ENCODE results near the gene ASS1. TPM values are rescaled to one million over a fixed set of nuclear protein-coding genes. Genes with fewer than 3 reads are reported as not detected.

The ASS1 gene
- total RNA-seq, 1 donor from 2014 or later: 3.1 TPM

- H3K27ac Mint-ChIP-seq (ENCODE audit: unreplicated experiment): no peak overlapping the region
- DNase-seq (ENCODE audit: low spot score): no peak
- H3K9me3 Mint-ChIP-seq (ENCODE audit: unreplicated experiment): no peaks in the 10 kb centered on the region
- H3K27me3 Mint-ChIP-seq (ENCODE audit: unreplicated experiment): peaks cover 2% of the 10 kb centered on the region
- no peak for TF ChIP-seq CTCF (IDR thresholded peaks at IDR 0.05; ENCODE audit: unreplicated experiment)
- no peaks in the 10 kb centered on the region for H3K36me3 Mint-ChIP-seq (ENCODE audit: low read depth, unreplicated experiment)
- no peaks in the 10 kb centered on the region for H3K4me1 Mint-ChIP-seq (ENCODE audit: unreplicated experiment)
- no peak overlapping the region for H3K4me3 Mint-ChIP-seq (ENCODE audit: unreplicated experiment)
Measured at GRCh38 chr9:130477564-130477963, 32.8 kb downstream of the ASS1 start.

GRCh38 chr9:130478152-130478551 is 33.4 kb downstream of the ASS1 start:
- no peak for DNase-seq (ENCODE audit: low spot score)
- Mint-ChIP-seq H3K4me1 (ENCODE audit: unreplicated experiment) (no peaks in the 10 kb centered on the region), H3K4me3 (ENCODE audit: unreplicated experiment) (no peak overlapping the region), H3K27ac (ENCODE audit: unreplicated experiment) (no peak overlapping the region), H3K27me3 (ENCODE audit: unreplicated experiment) (peaks cover 2% of the 10 kb centered on the region), H3K36me3 (ENCODE audit: low read depth, unreplicated experiment) (no peaks in the 10 kb centered on the region), H3K9me3 (ENCODE audit: unreplicated experiment) (no peaks in the 10 kb centered on the region)
- no peak for TF ChIP-seq CTCF (IDR thresholded peaks at IDR 0.05; ENCODE audit: unreplicated experiment)

GRCh38 chr9:130478736-130479575 is 34.2 kb downstream of the ASS1 start:
- H3K27ac Mint-ChIP-seq (ENCODE audit: unreplicated experiment): no peak overlapping the region
- H3K36me3 Mint-ChIP-seq (ENCODE audit: low read depth, unreplicated experiment): no peaks in the 10 kb centered on the region
- no peak for TF ChIP-seq CTCF (IDR thresholded peaks at IDR 0.05; ENCODE audit: unreplicated experiment)
- no peaks in the 10 kb centered on the region for H3K4me1 Mint-ChIP-seq (ENCODE audit: unreplicated experiment)
- no peaks in the 10 kb centered on the region for H3K9me3 Mint-ChIP-seq (ENCODE audit: unreplicated experiment)
- no peak for DNase-seq (ENCODE audit: low spot score)
- peaks cover 3% of the 10 kb centered on the region for H3K27me3 Mint-ChIP-seq (ENCODE audit: unreplicated experiment)
- no peak overlapping the region for H3K4me3 Mint-ChIP-seq (ENCODE audit: unreplicated experiment)

GRCh38 chr9:130479587-130479986 is 34.8 kb downstream of the ASS1 start:
- Mint-ChIP-seq H3K4me1 (ENCODE audit: unreplicated experiment) (no peaks in the 10 kb centered on the region), H3K27me3 (ENCODE audit: unreplicated experiment) (peaks cover 5% of the 10 kb centered on the region)
- TF ChIP-seq CTCF (IDR thresholded peaks at IDR 0.05; ENCODE audit: unreplicated experiment): no peak

GRCh38 chr9:130480673-130481072 is 35.9 kb downstream of the ASS1 start:
- no peak overlapping the region for H3K4me3 Mint-ChIP-seq (ENCODE audit: unreplicated experiment)
- H3K36me3 Mint-ChIP-seq (ENCODE audit: low read depth, unreplicated experiment): no peaks in the 10 kb centered on the region
- no peaks in the 10 kb centered on the region for H3K9me3 Mint-ChIP-seq (ENCODE audit: unreplicated experiment)
- no peak overlapping the region for H3K27ac Mint-ChIP-seq (ENCODE audit: unreplicated experiment)
- peaks cover 5% of the 10 kb centered on the region for H3K27me3 Mint-ChIP-seq (ENCODE audit: unreplicated experiment)
- H3K4me1 Mint-ChIP-seq (ENCODE audit: unreplicated experiment): no peaks in the 10 kb centered on the region
- DNase-seq (ENCODE audit: low spot score): peak; percentile 68
- no peak for TF ChIP-seq CTCF (IDR thresholded peaks at IDR 0.05; ENCODE audit: unreplicated experiment)

More at GRCh38 chr9:130479587-130479986, 34.8 kb downstream of the ASS1 start:
- H3K36me3 Mint-ChIP-seq (ENCODE audit: low read depth, unreplicated experiment): no peaks in the 10 kb centered on the region
- H3K4me3 Mint-ChIP-seq (ENCODE audit: unreplicated experiment): no peak overlapping the region
- no peaks in the 10 kb centered on the region for H3K9me3 Mint-ChIP-seq (ENCODE audit: unreplicated experiment)
- DNase-seq (ENCODE audit: low spot score): no peak
- H3K27ac Mint-ChIP-seq (ENCODE audit: unreplicated experiment): no peak overlapping the region
